Skeletal muscle tissue (tissue), 4 donors: ENCODE data around the gene CCNC. TPM values are rescaled to one million over a fixed set of nuclear protein-coding genes. Genes with fewer than 3 reads are reported as not detected.
"Not testable (repeated sequence)": the region's sequence is repeated elsewhere in the genome, so short reads cannot be mapped to it uniquely, and the experiment has no call there.

Source experiments
- H3K27ac ChIP-seq: one replicate; pipeline ENCODE4 v1.7.0; 2013; ENCODE audit warnings: mild to moderate bottlenecking, low read depth, low read length, inconsistent platforms
- H3K27me3 ChIP-seq, 3 donors: one replicate each; pipeline ENCODE4 v1.7.0; 2013; ENCODE audit warnings: low read length in 3 of 3; ENCODE audit not compliant: control insufficient read depth in 3 of 3, insufficient read depth in 3 of 3
- H3K36me3 ChIP-seq, 3 donors: one replicate each; pipeline ENCODE4 v1.7.0; 2013; ENCODE audit warnings: low read length in 3 of 3; ENCODE audit not compliant: control insufficient read depth in 3 of 3, insufficient read depth in 3 of 3
- H3K4me1 ChIP-seq, 3 donors: one replicate each; pipeline ENCODE4 v1.7.0; 2013; ENCODE audit warnings: low read length in 3 of 3, mild to moderate bottlenecking in 3 of 3; ENCODE audit not compliant: control insufficient read depth in 3 of 3, insufficient read depth in 3 of 3
- H3K4me3 ChIP-seq, 3 donors: one replicate each; pipeline ENCODE4 v1.7.0; 2013; ENCODE audit warnings: low read length in 3 of 3
- H3K9ac ChIP-seq, 3 donors: one replicate each; pipeline ENCODE4 v1.7.0; 2013; ENCODE audit warnings: low read length in 3 of 3, mild to moderate bottlenecking in 3 of 3, moderate library complexity in 2 of 3, low read depth in 1 of 3
- H3K9me3 ChIP-seq, 3 donors: one replicate each; pipeline ENCODE4 v1.7.0; 2013; ENCODE audit warnings: low read length in 3 of 3; ENCODE audit not compliant: control insufficient read depth in 3 of 3
- total RNA-seq: library from RNA; depleted of rRNA; stranded (reverse); fragments of >200 nt; gene quantifications from one replicate; pipeline ENCODE4 v1.2.3, GENCODE V29; 2014
- donor health status: Osteomylitis.

Gene CCNC
- total RNA-seq, 1 donor from 2014 or later = 38.1 TPM

DNA sequence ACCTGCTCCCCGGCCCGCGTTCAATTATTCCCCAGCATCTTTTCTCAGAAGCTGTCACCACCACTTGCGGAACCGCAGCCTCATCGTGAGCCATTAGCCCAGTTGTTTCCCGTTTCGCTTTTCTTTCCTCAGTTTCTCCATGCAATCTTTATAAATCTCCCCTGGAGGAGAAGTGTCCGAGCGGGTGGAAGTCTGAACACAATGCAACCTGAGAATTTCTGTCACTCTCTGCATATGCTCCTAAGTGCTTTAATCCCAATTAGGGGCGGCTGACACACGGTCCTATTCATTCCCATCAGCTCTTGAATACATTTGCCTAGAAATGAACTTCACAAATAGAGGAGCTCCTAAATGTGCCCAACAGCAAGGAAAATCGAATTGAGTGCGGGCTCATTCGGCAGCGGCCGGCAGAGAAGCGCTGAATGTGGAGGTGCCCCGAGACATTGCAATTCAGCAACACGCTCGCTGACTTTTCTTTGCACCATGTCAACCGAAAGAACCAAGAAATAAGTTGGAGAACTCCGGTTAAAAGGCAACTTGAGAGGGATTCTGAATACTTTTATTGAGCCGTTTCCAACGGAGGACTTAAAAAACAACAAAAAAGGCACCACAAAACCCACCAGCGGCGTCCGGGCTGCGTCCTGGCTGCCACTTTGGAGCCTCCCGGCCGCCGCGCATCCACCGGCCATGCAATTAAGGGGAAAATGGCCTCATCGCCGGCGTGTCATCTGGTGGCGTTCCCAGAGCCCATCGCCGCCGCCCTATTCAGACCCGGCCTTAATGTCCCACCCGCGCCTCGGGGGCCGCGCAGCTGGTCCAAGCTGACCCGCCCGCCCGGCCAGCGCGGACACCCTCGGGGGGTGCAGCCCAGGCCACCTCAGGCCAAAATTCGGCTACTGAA, 34.3 kb upstream of the CCNC start:
- Histone ChIP-seq H3K9me3 (no peaks in the 10 kb centered on the region), H3K9ac (no peak overlapping the region), H3K27ac (no peak overlapping the region), H3K4me3 (peak overlapping the region; percentile 29 to 54 (median 45)), H3K36me3 (no peaks in the 10 kb centered on the region), H3K27me3 (peaks cover 81 to 88% (median 85%) of the 10 kb centered on the region in 3 donors), H3K4me1 (peaks cover 19 to 22% (median 21%) of the 10 kb centered on the region in 3 donors)

GRCh38 chr6:99594696-99595095, 26.2 kb upstream of the CCNC start:
- Histone ChIP-seq H3K4me1 (peaks cover 4 to 10% (median 10%) of the 10 kb centered on the region in 3 donors), H3K27me3 (peaks cover 75 to 86% (median 81%) of the 10 kb centered on the region in 3 donors)
- not testable (repeated sequence) for H3K4me3 ChIP-seq, H3K36me3 ChIP-seq, H3K9me3 ChIP-seq, H3K9ac ChIP-seq, H3K27ac ChIP-seq

DNA sequence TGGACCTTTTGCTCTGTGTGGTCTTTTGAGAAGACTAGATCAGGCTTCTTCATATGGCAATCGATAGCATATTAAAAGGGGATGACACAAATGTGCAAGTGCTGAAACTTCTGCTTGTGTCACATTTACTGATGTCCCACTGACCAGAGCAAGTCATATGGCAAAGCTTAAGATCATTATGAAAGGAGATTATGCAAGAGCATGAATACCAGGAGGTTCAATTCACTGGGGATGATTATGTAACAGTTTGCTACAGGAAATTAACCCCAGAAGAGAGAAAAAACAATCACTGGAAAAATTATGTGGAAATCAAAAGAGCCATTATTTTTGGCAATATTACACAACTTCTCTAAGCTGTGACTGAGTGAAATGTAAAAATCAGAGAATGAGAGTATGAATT, 24.4 kb upstream of the CCNC start:
- H3K27ac ChIP-seq = no peak overlapping the region
- peaks cover 76 to 91% (median 86%) of the 10 kb centered on the region in 3 donors for H3K27me3 ChIP-seq
- H3K4me3 ChIP-seq = no peak overlapping the region
- peaks cover 14 to 23% (median 22%) of the 10 kb centered on the region in 3 donors for H3K4me1 ChIP-seq
- no peak overlapping the region for H3K9ac ChIP-seq
- peaks cover 0 to 10% (median 0%) of the 10 kb centered on the region in 3 donors for H3K9me3 ChIP-seq
- no peaks in the 10 kb centered on the region for H3K36me3 ChIP-seq

DNA sequence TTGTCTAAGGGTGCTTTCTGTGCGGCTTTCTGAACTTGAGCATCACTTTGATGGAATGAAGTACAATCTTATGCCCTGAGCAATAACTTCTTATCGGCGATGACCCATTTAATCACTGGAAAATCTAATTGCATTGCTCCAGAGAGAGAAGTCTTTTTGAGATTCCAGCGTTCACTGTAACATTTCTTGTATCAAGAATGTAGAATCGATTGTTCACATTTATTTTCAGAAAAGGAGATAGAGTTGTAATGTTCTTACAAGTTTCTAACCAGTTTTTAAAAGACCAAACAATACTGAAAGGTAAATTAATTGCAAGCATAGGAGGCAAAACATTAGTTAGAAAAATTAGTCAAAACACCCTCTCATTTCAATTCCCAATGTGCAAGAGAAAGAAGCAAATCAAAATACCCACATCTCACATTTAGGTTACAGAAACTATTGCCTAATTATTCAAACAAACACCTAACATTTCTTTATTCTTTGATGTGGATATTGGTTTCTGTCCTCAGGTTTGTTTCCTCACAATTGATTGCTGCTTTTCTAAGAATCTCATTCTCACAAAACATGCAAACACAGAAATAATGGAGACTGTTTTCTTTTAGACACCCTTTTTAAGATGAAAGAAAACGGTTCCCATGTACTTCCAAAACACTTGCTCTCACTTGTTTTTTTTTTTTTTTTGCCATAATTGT, 23.4 kb upstream of the CCNC start:
- Histone ChIP-seq H3K36me3 (no peaks in the 10 kb centered on the region), H3K4me1 (peaks cover 14 to 23% (median 22%) of the 10 kb centered on the region in 3 donors), H3K27me3 (peaks cover 73 to 87% (median 85%) of the 10 kb centered on the region in 3 donors), H3K9ac (no peak overlapping the region), H3K4me3 (peak overlapping the region in 1 of 3 donors; percentile 13), H3K27ac (no peak overlapping the region), H3K9me3 (peaks cover 0 to 10% (median 0%) of the 10 kb centered on the region in 3 donors)

DNA sequence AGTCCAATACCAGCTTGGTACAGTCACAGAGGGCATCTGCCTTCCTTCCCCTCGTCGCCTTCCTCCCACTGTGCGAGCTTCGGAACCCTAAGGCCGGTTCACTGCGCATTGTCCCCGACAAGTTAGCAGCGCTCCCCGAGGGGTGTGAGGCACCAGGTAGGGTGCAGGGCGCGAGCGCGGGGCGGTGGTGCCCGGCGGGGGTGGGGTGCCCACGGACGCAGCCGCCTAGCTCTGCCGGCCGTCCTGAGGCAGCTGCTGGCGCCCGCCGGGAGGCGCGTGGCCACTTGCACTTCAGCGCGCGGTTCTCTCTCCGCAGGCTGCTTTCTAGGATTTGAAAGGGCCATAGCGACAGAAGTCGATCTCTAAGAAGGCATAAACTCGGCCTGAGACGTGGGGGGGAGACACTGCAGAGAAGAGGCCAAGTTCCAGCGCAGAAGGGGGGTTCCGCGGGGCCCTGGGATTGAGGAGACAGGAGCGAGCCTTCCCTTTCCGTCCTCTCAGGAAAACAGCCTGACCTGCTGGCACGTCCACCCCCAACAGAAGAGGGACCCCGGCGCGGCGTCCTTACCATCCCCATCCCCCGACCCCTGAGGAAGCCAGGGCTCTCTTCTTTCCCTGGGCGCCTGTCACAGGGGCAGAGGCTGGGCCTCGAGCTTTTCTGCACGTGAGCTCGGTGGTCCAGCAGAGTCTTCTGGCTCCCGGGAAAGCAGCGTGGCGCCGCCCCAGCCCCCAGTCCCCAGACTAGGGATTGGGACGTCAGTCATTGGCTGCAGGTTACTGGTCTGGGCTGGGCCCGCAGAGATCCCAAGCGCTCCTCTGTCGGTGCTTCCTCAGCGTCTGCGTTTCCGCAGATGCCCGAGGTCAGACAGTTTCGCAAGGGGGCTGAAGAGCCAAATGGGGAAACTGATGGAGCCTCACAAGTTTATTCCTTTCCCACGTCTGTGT, 22.5 kb upstream of the CCNC start:
- peak overlapping the region in 2 of 3 donors; percentile 22 to 41 for H3K4me3 ChIP-seq

DNA sequence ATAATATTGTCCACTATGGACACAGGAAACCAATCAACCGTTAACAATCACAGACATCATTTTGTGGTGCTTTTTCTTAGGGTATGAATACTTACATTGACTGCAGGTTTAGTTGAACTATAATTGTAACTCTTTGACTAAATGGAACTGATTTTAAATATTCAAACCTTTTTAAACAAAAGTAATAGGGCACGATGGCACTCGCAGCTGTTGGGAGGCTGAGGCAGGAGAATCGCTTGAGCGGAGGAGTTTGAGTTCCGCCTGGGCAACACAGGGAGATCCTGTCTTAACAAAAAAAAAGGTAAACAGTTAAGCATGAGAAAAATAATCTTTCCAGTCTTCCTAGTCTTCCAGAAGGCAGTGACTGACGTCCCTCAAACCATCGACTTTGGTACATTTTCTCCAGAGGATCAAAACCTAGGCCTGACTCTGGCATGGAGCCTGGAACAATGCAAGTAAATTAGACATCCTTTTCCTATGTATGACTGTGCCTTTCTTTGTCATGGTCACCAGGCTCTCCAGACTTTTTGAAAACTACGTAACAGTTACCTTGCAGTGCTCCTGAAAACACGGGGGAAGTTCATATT, 21.5 kb upstream of the CCNC start:
- Histone ChIP-seq H3K4me3 (no peak overlapping the region), H3K36me3 (no peaks in the 10 kb centered on the region), H3K9ac (no peak overlapping the region), H3K27me3 (peaks cover 62 to 74% (median 70%) of the 10 kb centered on the region in 3 donors), H3K9me3 (peaks cover 0 to 3% (median 0%) of the 10 kb centered on the region in 3 donors), H3K27ac (no peak overlapping the region), H3K4me1 (peaks cover 14 to 23% (median 22%) of the 10 kb centered on the region in 3 donors)

More for the DNA sequence above, 22.5 kb upstream of the CCNC start:
- Histone ChIP-seq H3K9me3 (peaks cover 0 to 9% (median 0%) of the 10 kb centered on the region in 3 donors), H3K27me3 (peaks cover 69 to 82% (median 79%) of the 10 kb centered on the region in 3 donors), H3K36me3 (no peaks in the 10 kb centered on the region), H3K4me1 (peaks cover 14 to 23% (median 22%) of the 10 kb centered on the region in 3 donors), H3K9ac (peak overlapping the region in 1 of 3 donors; percentile 16), H3K27ac (no peak overlapping the region)

- H3K9me3 ChIP-seq = no peaks in the 10 kb centered on the region
- H3K27ac ChIP-seq = no peak overlapping the region
- H3K4me1 ChIP-seq = peaks cover 14 to 23% (median 22%) of the 10 kb centered on the region in 3 donors
- peak overlapping the region; percentile 56 to 78 (median 74) for H3K4me3 ChIP-seq
- no peaks in the 10 kb centered on the region for H3K36me3 ChIP-seq
- peak overlapping the region in 2 of 3 donors; percentile 50 to 53 for H3K9ac ChIP-seq
- peaks cover 59 to 68% (median 65%) of the 10 kb centered on the region in 3 donors for H3K27me3 ChIP-seq
Measured at GRCh38 chr6:99589290-99589672, 20.8 kb upstream of the CCNC start.

DNA sequence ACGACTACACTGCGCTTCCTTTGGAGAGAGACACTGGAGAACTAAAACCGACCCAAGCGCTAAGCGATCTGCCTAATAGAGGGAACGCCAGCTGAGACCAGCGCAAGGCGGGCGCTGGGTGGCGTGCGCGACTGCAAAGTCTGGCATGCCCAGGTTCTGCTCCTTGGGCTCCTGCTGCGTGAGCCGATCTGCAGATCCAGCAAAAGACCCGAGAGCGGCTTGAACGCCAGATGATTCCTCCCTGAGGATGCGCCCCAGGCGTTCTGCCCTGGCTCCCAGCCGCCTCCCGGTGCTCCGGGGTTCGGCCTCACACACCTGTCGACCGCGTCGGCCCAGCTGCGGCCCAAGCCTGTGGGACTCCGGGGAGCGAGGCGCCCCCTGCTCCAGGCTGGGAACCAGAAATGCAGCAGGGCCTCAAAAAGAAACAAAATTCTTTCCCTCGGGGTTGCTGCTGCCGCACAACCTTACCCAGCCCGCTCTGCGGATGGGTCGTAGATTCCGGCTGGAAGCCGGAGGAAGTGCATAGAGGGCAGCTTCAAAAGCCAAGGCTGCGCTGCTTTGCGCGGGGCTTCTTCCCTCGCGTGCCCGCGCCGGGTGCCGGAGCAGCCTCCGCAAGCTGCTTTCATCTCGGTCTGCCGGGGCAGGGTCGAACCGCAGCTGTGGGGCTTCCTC, 20.3 kb upstream of the CCNC start:
- Histone ChIP-seq H3K27ac (no peak overlapping the region), H3K4me3 (peak overlapping the region; percentile 56 to 78 (median 74)), H3K9me3 (no peaks in the 10 kb centered on the region), H3K9ac (peak overlapping the region in 2 of 3 donors; percentile 50 to 53), H3K27me3 (peaks cover 57 to 62% (median 60%) of the 10 kb centered on the region in 3 donors), H3K36me3 (no peaks in the 10 kb centered on the region), H3K4me1 (peaks cover 14 to 23% (median 22%) of the 10 kb centered on the region in 3 donors)
